Cardiac fibroblast (primary cell): ENCODE data around the gene BAZ1A.
A peak's percentile ranks its signal among the peaks of the same experiment; 100 is the strongest.

Source experiments
- DNase-seq, 2 donors: peaks; one replicate each; pipeline versions ENCODE4 v3.0.0 to v3.0.0-alpha.2; 2010; ENCODE audit warnings: low read depth in 2 of 2
- H3K4me3 ChIP-seq, 2 donors: replicated peaks in 1 of 2; 1 replicate in 1 of 2; 2 replicates in 1 of 2; pipeline ENCODE4 v1.5.1; 2011; ENCODE audit warnings: low read depth in 2 of 2, low read length in 2 of 2, mild to moderate bottlenecking in 2 of 2, moderate library complexity in 1 of 2
- TF ChIP-seq, protein P1 (sequence below): IDR thresholded peaks from one replicate; pipeline ENCODE4 v1.5.1; 2011; ENCODE audit warnings: low read depth, mild to moderate bottlenecking, low read length, inconsistent platforms

The BAZ1A gene

DNA sequence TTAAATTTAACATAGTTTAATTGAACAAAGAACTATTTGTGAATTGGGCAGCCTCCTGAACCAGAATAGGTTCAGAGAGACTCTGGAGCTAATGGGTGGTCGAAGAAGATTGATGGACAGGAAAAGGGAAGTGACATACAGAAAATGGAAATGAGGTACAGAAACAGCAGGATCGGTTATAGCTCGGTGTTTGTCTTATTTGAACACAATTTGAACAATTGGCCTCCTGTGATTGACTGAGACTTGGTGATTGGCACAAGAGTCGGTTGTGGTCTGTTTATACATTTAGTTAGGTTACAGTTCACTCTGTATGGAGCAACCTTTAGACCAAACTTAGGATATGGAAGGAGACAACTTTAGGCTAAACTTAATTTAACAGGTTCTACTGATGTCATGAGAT is 142.4 kb downstream of the BAZ1A start:
- H3K4me3 ChIP-seq = no peak overlapping the region
- TF ChIP-seq, protein P1, sequence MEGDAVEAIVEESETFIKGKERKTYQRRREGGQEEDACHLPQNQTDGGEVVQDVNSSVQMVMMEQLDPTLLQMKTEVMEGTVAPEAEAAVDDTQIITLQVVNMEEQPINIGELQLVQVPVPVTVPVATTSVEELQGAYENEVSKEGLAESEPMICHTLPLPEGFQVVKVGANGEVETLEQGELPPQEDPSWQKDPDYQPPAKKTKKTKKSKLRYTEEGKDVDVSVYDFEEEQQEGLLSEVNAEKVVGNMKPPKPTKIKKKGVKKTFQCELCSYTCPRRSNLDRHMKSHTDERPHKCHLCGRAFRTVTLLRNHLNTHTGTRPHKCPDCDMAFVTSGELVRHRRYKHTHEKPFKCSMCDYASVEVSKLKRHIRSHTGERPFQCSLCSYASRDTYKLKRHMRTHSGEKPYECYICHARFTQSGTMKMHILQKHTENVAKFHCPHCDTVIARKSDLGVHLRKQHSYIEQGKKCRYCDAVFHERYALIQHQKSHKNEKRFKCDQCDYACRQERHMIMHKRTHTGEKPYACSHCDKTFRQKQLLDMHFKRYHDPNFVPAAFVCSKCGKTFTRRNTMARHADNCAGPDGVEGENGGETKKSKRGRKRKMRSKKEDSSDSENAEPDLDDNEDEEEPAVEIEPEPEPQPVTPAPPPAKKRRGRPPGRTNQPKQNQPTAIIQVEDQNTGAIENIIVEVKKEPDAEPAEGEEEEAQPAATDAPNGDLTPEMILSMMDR = no peak
- no peak for DNase-seq

DNA sequence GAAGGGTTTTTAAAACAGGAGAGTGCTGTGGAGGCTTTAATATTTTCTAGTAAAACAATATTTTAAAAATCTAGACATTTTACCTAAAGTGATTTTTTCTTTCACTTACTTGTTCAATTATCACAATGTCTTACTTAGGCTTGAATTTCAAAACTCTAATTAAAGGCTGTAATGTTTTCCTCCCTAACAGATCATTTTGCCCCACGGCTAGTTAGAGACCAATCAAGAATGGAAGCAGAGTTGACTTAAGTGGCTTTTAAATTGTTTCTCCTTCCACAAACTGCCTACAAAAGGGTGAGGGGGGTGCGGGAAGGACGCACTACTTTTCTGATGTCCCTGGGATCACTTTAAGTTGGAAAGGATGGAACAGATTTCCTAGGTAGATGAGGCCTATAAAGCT is 151.3 kb downstream of the BAZ1A start:
- no peak for DNase-seq
- no peak overlapping the region for H3K4me3 ChIP-seq
- TF ChIP-seq, protein P1 = no peak

DNA sequence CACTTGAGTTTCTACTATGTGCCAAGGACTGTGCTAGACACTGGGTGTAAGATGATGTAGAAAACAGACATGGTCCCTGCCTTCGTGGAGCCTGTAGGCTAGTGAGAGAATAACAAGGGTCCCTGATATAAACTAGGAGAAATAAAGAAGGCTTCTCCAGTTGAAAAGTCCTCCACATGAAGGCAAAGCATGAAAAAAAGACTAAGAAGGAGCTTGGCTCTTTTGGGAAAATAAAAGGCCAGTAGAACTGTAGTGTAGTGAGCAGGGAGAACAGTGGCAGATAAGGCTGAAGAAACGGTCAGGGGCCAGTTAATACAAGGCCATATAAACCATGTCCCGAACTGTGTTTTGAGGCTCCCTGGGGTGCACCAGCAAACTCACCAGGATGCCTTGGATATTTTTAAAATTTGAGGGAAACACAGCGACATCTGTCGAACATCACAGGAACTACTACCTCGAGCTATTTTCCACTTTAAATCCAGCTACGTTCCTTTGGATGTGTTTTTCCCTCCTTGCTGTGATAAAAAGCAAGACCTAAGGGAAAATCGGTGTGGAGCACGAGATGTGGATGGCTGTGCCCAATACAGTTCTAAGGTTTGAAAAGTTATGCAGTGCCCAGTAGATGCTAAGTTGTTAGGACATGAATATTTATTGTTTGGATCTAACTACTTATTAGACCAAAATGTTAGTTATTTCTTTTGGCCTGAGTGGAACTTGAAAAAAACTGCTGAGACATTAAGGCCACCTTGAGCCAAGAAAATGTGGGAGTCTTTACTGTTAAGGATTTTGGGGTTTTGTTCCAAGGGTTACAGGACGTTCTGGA is 152.2 kb downstream of the BAZ1A start:
- peak; percentile 72 to 77 for DNase-seq
- H3K4me3 ChIP-seq = no peak overlapping the region
- TF ChIP-seq, protein P1 = peak; percentile 70

DNA sequence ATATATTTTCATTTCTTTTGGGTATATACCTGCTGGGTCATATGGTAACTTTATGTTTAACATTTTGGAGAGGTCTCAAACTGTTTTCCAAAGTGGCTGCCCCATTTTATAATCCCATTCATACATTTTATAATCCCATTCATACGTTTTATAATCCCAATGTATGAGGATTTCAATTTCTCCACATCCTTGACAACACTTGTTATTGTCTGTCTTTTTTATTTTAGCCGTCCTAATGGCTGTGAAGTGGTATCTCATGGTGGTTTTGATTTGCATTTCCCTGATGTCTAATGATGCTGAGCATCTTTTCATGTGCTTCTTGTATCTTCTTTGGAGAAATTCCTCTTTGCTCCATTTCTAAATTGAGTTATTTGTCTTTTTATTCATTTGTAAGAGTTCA is 154.0 kb downstream of the BAZ1A start:
- no peak overlapping the region for H3K4me3 ChIP-seq
- no peak for DNase-seq
- TF ChIP-seq, protein P1 = no peak

DNA sequence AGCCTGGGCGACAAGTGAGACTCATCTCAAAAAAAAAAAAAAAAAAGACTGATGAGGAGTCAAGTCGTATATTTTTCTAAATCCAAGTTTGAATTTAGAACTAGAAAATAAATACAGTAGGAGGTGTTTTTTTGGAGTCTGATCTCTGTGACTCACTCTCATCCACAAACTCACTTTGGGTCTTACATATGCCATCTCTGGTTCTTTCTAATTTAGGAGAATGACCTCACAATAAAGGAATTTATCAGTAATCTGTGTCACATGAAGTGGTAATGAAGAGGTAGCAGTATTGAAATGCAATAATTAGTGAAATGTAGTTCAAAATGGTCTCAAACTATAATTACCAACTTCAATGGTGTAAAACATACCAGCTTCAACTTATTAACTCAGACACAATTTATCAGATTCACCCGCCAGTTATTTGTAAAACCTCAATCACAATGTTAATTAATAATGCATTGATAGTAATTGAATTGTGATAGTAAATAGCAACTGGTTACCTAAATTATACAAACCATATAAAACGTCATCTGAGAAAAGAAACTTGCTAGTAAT is 156.3 kb downstream of the BAZ1A start:
- H3K4me3 ChIP-seq = no peak overlapping the region
- peak in 1 of 2 donors; percentile 68 for DNase-seq
- TF ChIP-seq, protein P1 = no peak

DNA sequence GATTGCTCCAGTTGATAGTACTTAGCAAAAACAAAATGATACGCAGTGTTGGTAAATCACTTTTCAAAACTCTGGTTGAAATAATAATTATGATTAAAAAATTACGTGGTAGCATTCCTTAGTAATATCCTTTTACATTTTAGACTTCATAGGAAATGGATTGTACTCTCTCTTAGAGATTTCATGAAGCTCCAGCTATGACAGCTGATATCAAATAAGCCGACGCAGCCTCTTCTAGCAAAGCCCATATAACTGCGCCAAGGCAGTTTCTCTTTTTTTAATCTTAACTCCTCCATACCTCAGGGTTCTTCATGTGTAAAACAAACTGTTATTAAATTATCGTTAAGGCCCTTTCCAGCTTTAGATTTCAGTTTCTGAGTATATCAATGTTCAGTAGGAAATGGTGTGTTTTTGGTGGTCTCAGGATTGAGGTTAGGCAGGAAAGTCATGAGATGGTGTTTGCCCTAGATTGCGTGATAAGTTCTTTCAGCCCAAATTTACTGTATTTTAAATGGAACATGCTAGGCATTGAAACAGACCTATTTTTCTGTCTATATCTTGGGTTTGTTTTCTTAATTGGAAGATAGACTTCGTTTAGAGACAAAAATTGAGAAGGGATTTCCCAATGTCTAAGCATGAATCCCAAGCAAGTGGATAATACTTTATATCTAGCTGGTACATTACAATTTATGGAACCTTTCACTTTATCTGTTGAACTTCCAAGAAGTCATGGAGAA is 159.9 kb downstream of the BAZ1A start:
- TF ChIP-seq, protein P1 = no peak
- H3K4me3 ChIP-seq = peak overlapping the region; percentile 48 to 79
- no peak for DNase-seq
